Gastroesophageal sphincter (tissue), 3 donors: Measurements from ENCODE around the gene ACTL8.

Experiments
- CTCF ChIP-seq, 4 experiments: fragments of 200-600 bp in 2 of 4; fragments of 450-650 bp in 2 of 4; sonication (generic) in 1 of 4; IDR thresholded peaks; one replicate each; pipeline ENCODE4 v1.5.1; 2017 to 2019; ENCODE audit warnings: antibody characterized with exemption in 4 of 4, mild to moderate bottlenecking in 2 of 4, moderate library complexity in 2 of 4
- EP300 ChIP-seq: sonication (generic); formaldehyde crosslinking; IDR thresholded peaks from one replicate; pipeline ENCODE4 v1.6.1; 2017; ENCODE audit warnings: antibody characterized with exemption, mild to moderate bottlenecking

DNA sequence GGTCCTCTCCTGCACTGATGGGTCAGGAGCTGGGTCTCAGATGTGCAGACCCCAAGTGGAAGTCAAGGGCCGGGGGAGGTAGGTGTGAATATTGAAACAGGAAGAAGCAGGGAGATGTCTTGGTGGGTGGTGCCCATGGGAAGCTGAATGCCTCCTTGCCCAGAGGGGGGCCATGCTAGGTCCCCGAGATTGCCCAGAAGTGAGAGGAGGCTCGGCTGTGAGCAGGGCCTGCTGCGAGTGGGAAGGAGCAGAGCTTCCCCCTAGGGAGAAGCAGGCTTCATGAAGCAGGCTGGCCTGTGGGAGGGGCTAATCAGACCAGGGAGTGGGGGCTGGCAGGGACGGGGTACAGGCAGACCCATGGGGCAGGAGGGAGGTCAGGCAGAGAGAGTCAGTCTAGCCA lies 87.6 kb downstream of the ACTL8 start:
- TF ChIP-seq CTCF (IDR thresholded peaks at IDR 0.05) (no peak), EP300 (no peak)
